H4 (cell line): ENCODE results near the gene CALHM2. TPM values are rescaled to one million over a fixed set of nuclear protein-coding genes. Genes with fewer than 3 reads are reported as not detected.
"Not testable (repeated sequence)": the region's sequence is repeated elsewhere in the genome, so short reads cannot be mapped to it uniquely, and the experiment has no call there.

Source experiments
- DNase-seq: peaks from one replicate; pipeline ENCODE4 v3.0.0-alpha.2; 2015; ENCODE audit warnings: low spot score
- total RNA-seq: library from RNA; depleted of rRNA; stranded (reverse); fragments of >200 nt; shearing (Covaris generic); gene quantifications from 2 replicates; pipeline ENCODE4 v1.2.3, GENCODE V29; 2014; rRNA removed

Gene CALHM2
- total RNA-seq = 0.43 and 0.97 TPM in 2 replicates

- no peak for DNase-seq
Measured at GRCh38 chr10:103451831-103452505, at the start of gene CALHM2. CALHM2 (minus strand) TSS chr10:103452370; CDS start chr10:103449941, 2,429 bp downstream.

GRCh38 chr10:103501186-103501585, 49.0 kb upstream of the CALHM2 start:
- DNase-seq = no peak

- no peak for DNase-seq
Measured at GRCh38 chr10:103500481-103500880, 48.3 kb upstream of the CALHM2 start.

- no peak for DNase-seq
Measured at GRCh38 chr10:103499881-103500280, 47.7 kb upstream of the CALHM2 start.

GRCh38 chr10:103498936-103499638, 46.9 kb upstream of the CALHM2 start:
- DNase-seq = no peak

GRCh38 chr10:103497161-103497915, 45.2 kb upstream of the CALHM2 start:
- DNase-seq = no peak

- DNase-seq = no peak
Measured at GRCh38 chr10:103495321-103495720, 43.2 kb upstream of the CALHM2 start.

- no peak for DNase-seq
Measured at GRCh38 chr10:103493916-103494877, 42.0 kb upstream of the CALHM2 start.

GRCh38 chr10:103493362-103493915, 41.3 kb upstream of the CALHM2 start, which contains the start of gene NEURL1:
NEURL1 (plus strand) TSS chr10:103493705; CDS start chr10:103494388, 683 bp downstream.
- no peak for DNase-seq

- DNase-seq = no peak
Measured at GRCh38 chr10:103492655-103493261, 40.6 kb upstream of the CALHM2 start.

GRCh38 chr10:103491729-103492364, 39.7 kb upstream of the CALHM2 start:
- DNase-seq = peak; percentile 73

GRCh38 chr10:103490986-103491314, 38.8 kb upstream of the CALHM2 start:
- no peak for DNase-seq

GRCh38 chr10:103487410-103487708, 35.2 kb upstream of the CALHM2 start:
- DNase-seq = no peak

- not testable (repeated sequence) for DNase-seq
Measured at GRCh38 chr10:103486635-103487409, 34.7 kb upstream of the CALHM2 start.

GRCh38 chr10:103481974-103482531, 29.9 kb upstream of the CALHM2 start:
- peak; percentile 68 for DNase-seq

GRCh38 chr10:103480521-103480920, 28.4 kb upstream of the CALHM2 start:
- no peak for DNase-seq

- peak; percentile 39 for DNase-seq
Measured at GRCh38 chr10:103479135-103479534, 27.0 kb upstream of the CALHM2 start, which contains the start of gene CALHM3. CALHM3 (minus strand) TSS chr10:103479240; CDS start chr10:103479032, 208 bp downstream.

GRCh38 chr10:103478671-103479070, 26.5 kb upstream of the CALHM2 start:
- DNase-seq = no peak
